ENCODE measurements around the gene CHMP3. TPM values are rescaled to one million over a fixed set of nuclear protein-coding genes. Genes with fewer than 3 reads are reported as not detected.

The CHMP3 gene
- total RNA-seq, 2 donors from 2014 or later: 20.5 to 29.3 TPM

- no peak overlapping the region for H3K9ac ChIP-seq (ENCODE audit: extremely low read depth, low read length, poor library complexity, severe bottlenecking)
- peaks cover 8% of the 10 kb centered on the region for H3K36me3 Mint-ChIP-seq (ENCODE audit: low read depth)
- H3K27ac Mint-ChIP-seq: peak overlapping the region; percentile 99
- no peak overlapping the region for H3K27ac ChIP-seq (ENCODE audit: low read depth, low read length)
- peak overlapping the region; percentile 86 for H3K4me3 ChIP-seq (ENCODE audit: low read length)
- no peak for DNase-seq
- H3K4me1 Mint-ChIP-seq: peaks cover 8% of the 10 kb centered on the region
- TF ChIP-seq, protein P1, sequence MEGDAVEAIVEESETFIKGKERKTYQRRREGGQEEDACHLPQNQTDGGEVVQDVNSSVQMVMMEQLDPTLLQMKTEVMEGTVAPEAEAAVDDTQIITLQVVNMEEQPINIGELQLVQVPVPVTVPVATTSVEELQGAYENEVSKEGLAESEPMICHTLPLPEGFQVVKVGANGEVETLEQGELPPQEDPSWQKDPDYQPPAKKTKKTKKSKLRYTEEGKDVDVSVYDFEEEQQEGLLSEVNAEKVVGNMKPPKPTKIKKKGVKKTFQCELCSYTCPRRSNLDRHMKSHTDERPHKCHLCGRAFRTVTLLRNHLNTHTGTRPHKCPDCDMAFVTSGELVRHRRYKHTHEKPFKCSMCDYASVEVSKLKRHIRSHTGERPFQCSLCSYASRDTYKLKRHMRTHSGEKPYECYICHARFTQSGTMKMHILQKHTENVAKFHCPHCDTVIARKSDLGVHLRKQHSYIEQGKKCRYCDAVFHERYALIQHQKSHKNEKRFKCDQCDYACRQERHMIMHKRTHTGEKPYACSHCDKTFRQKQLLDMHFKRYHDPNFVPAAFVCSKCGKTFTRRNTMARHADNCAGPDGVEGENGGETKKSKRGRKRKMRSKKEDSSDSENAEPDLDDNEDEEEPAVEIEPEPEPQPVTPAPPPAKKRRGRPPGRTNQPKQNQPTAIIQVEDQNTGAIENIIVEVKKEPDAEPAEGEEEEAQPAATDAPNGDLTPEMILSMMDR (conservative IDR thresholded peaks at IDR 0.05): no peak
- H3K4me1 ChIP-seq (ENCODE audit: control insufficient read depth, insufficient read depth, low read length): no peaks in the 10 kb centered on the region
- no peaks in the 10 kb centered on the region for H3K36me3 ChIP-seq (ENCODE audit: control insufficient read depth, insufficient read depth, low read length)
- H3K4me3 Mint-ChIP-seq: peak overlapping the region; percentile 88
- peaks cover 22% of the 10 kb centered on the region for H3K9me3 Mint-ChIP-seq
- peaks cover 16% of the 10 kb centered on the region for H3K9me3 ChIP-seq (ENCODE audit: control insufficient read depth, low read length)
- WGBS, 2 experiments (ENCODE audit: insufficient coverage in 1 of 2, insufficient read length in 1 of 2): 89 to 99% methylated on average over 10 to 13 of the region's 13 CpGs
- H3K27me3 Mint-ChIP-seq (ENCODE audit: insufficient read depth): peaks cover 37% of the 10 kb centered on the region
- H3K27me3 ChIP-seq (ENCODE audit: control insufficient read depth, insufficient read depth, low read length, poor library complexity, severe bottlenecking): peaks cover 7% of the 10 kb centered on the region
Observed at GRCh38 chr2:86563650-86564061, 413 bp upstream of the CHMP3 start.

DNA sequence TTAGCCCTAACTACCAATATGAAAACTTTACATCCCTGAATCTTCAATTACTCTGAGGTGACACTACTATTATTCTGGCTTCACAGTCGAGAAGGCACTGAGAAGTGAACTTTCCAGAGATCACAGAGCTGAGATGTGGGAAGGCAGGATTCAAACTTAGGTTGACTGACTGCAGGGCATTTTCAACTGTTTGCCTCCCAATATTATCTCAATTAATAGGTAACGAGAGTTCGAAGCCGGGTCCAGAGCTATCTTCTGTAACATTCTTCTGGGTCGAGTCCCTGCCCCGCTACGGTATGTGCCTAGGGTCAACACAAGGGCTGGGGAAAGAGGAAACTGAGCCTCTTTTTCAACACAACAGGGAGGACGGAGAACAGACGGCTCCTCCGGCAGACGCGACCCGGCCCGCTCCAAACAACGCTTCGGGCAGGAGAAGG lies 740 bp downstream of the CHMP3 start:
- Mint-ChIP-seq H3K36me3 (ENCODE audit: low read depth) (peaks cover 8% of the 10 kb centered on the region), H3K27me3 (ENCODE audit: insufficient read depth) (peaks cover 30% of the 10 kb centered on the region), H3K9me3 (peaks cover 20% of the 10 kb centered on the region), H3K27ac (peak overlapping the region; percentile 99), H3K4me3 (peak overlapping the region; percentile 88), H3K4me1 (peaks cover 8% of the 10 kb centered on the region)
- peaks cover 28% of the 10 kb centered on the region for H3K9me3 ChIP-seq (ENCODE audit: control insufficient read depth, low read length)
- no peaks in the 10 kb centered on the region for H3K4me1 ChIP-seq (ENCODE audit: control insufficient read depth, insufficient read depth, low read length)
- WGBS, 2 experiments (ENCODE audit: insufficient coverage in 1 of 2, insufficient read length in 1 of 2): 4% methylated on average over 6 to 16 of the region's 16 CpGs
- peak overlapping the region; percentile 95 for H3K9ac ChIP-seq (ENCODE audit: extremely low read depth, low read length, poor library complexity, severe bottlenecking)
- TF ChIP-seq, protein P1 (conservative IDR thresholded peaks at IDR 0.05): no peak
- peak overlapping the region; percentile 86 for H3K4me3 ChIP-seq (ENCODE audit: low read length)
- no peak for DNase-seq
- peaks cover 7% of the 10 kb centered on the region for H3K27me3 ChIP-seq (ENCODE audit: control insufficient read depth, insufficient read depth, low read length, poor library complexity, severe bottlenecking)
- H3K36me3 ChIP-seq (ENCODE audit: control insufficient read depth, insufficient read depth, low read length): no peaks in the 10 kb centered on the region
- H3K27ac ChIP-seq (ENCODE audit: low read depth, low read length): peak overlapping the region; percentile 99

- DNase-seq: no peak
- H3K36me3 Mint-ChIP-seq (ENCODE audit: low read depth): peaks cover 27% of the 10 kb centered on the region
Observed at GRCh38 chr2:86557836-86558235, 5.4 kb downstream of the CHMP3 start.

More at GRCh38 chr2:86557836-86558235, 5.4 kb downstream of the CHMP3 start:
- H3K9me3 Mint-ChIP-seq: peaks cover 27% of the 10 kb centered on the region
- peaks cover 8% of the 10 kb centered on the region for H3K4me1 Mint-ChIP-seq
- H3K27me3 ChIP-seq (ENCODE audit: control insufficient read depth, insufficient read depth, low read length, poor library complexity, severe bottlenecking): no peaks in the 10 kb centered on the region
- no peak overlapping the region for H3K4me3 Mint-ChIP-seq
- TF ChIP-seq, protein P1 (conservative IDR thresholded peaks at IDR 0.05): no peak
- no peaks in the 10 kb centered on the region for H3K4me1 ChIP-seq (ENCODE audit: control insufficient read depth, insufficient read depth, low read length)
- no peak overlapping the region for H3K27ac Mint-ChIP-seq
- no peaks in the 10 kb centered on the region for H3K27me3 Mint-ChIP-seq (ENCODE audit: insufficient read depth)
- peaks cover 55% of the 10 kb centered on the region for H3K9me3 ChIP-seq (ENCODE audit: control insufficient read depth, low read length)
- no peak overlapping the region for H3K27ac ChIP-seq (ENCODE audit: low read depth, low read length)
- WGBS, 2 experiments (ENCODE audit: insufficient coverage in 1 of 2, insufficient read length in 1 of 2): 99 to 100% methylated on average over 2 of the region's 2 CpGs
- H3K4me3 ChIP-seq (ENCODE audit: low read length): no peak overlapping the region
- H3K9ac ChIP-seq (ENCODE audit: extremely low read depth, low read length, poor library complexity, severe bottlenecking): no peak overlapping the region
- peaks cover 19% of the 10 kb centered on the region for H3K36me3 ChIP-seq (ENCODE audit: control insufficient read depth, insufficient read depth, low read length)

Measured in endodermal cell (in vitro differentiated cells).